NCI-H524 treated with DMSO at 0.1 percent for 48 hours (cell line): ENCODE data around the gene GALK1.

Experiments used
- DNase-seq: peaks from one replicate; lab custom pipeline; 2025; lab: John Stamatoyannopoulos, UW

Gene GALK1

DNA sequence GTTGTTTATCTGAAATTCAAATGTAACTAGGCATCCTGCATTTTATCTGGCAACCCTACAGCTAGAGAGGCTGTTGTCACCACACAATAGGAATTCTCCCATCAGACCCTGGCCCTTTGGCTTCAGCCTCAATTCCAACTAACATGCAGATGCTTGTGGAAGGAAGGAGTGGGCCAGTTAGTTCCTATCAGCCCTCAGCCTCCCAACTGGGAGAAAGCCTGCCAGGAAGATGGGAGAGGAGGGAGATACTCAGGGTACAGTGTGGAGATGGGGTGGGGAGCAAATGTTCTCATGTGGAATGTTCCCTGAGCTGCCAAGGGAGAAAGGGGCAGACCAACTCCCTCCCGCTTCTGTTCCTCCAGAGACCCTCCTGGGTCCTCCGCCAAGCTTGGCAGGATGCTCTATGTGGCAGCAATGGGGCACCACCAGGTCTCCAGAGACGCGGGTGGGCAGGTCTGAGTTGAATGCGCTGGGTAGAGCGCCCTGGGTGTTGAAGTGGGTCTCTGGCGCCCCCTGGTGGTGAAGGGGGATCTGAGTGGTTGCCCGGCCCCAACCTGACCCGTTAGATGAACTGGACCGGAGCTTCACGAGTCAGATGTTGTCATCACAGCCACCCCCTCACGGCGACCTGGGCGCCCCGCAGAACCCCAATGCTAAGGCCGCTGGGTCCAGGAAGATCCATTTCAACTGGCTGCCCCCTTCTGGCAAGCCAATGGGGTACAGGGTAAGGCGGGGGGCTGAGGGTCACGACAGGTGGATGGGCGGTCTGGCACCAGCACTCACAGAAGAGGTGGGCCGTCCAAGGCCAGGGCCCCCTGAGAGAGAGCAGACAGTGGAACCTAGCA is 15.2 kb downstream of the GALK1 start:
- peak; percentile 55 for DNase-seq

DNA sequence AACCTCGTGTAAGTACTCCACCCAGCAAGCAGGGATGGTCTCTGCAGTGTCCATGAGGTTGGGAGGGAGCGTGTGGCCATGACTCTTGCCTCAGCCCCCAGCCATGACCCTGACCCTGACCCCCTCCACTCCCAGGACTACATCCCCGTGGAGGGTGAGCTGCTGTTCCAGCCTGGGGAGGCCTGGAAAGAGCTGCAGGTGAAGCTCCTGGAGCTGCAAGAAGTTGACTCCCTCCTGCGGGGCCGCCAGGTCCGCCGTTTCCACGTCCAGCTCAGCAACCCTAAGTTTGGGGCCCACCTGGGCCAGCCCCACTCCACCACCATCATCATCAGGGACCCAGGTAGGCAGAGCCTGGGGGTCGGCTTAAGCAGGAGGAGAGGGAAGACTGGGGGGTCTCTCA is 16.3 kb downstream of the GALK1 start:
- no peak for DNase-seq

DNA sequence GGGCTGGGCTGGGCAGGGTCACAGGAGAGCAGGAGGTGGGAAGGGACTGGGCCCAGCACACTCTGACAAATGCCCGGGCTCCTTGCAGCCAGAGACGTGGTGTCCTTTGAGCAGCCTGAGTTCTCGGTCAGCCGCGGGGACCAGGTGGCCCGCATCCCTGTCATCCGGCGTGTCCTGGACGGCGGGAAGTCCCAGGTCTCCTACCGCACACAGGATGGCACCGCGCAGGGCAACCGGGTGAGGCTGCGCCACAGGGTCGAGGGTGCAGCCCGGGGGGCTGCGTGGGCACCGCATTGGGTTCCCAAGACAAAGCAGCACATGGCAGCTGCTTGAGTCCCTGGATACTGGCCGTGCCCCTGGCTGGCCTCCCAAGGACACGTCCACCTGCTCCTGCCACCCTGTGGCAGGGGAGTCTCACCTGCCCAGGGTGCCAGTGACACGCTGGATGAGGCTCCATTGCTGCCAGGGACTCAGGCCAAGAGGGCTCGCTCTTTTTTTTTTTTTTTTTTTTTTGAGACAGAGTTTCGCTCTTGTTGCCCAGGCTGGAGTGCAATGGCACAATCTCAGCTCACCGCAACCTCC is 21.3 kb downstream of the GALK1 start:
- no peak for DNase-seq

DNA sequence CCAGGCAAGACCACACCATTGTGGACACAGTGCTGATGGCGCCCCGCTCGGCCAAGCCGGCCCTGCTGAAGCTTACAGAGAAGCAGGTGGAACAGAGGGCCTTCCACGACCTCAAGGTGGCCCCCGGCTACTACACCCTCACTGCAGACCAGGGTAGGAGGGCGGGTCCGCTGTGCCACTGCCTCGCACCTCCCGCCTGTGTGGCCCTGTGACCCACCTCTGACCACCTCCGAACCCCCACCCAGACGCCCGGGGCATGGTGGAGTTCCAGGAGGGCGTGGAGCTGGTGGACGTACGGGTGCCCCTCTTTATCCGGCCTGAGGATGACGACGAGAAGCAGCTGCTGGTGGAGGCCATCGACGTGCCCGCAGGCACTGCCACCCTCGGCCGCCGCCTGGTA is 22.7 kb downstream of the GALK1 start:
- DNase-seq = no peak

DNA sequence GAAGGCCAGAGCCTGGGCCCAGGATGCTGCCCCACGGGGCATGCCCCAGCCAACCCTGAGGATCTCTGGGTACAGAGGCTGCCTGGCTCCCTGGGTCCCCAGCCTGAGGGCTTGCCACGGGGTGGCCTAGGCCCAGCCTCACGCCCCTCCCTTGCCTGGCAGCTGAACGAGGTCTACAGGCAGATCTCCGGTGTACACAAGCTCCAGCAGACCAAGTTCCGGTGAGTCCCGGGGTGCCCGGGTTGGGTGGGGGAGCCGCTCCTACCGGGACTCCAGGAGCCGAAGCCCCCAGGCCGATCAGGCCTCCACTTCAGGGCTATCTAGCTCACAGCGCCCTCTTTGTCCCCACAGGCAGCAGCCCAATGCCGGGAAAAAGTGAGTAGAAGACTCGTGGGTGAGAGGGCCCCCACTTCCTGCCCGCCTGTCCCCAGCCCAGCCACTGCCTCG is 24.3 kb downstream of the GALK1 start:
- DNase-seq = no peak

DNA sequence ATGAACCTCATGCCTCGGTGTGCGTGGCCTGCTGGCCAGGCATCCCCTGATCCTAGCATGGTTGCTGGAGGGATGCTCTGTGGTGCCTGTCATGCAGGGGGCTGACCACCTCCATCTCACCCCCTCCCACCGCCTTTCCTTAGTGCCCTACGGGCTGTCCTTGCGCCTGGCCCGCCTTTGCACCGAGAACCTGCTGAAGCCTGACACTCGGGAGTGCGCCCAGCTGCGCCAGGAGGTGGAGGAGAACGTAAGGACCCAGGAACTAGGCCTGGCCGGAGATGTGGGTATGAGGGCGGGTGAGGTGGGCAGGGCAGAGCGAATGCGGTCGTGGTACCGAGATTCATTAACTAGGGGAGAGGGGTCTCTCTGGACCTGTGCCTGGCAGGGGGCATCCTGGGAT is 24.8 kb downstream of the GALK1 start:
- no peak for DNase-seq

DNA sequence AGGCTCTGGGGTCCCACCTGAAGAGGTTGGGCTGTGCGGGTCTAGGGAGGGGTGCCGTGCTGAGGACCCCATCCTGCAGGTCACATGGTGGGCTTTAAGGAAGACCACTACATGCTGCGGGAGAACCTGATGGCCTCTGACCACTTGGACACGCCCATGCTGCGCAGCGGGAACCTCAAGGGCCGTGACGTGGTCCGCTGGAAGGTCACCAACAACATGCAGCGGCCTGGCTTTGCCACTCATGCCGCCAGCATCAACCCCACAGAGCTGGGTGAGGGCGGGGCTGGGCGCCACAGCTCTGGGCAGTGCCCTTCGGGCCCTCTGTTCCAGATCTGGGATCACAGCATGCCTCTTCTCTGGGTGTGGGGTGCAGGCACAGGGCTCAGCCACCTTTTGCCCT is 25.2 kb downstream of the GALK1 start:
- no peak for DNase-seq

DNA sequence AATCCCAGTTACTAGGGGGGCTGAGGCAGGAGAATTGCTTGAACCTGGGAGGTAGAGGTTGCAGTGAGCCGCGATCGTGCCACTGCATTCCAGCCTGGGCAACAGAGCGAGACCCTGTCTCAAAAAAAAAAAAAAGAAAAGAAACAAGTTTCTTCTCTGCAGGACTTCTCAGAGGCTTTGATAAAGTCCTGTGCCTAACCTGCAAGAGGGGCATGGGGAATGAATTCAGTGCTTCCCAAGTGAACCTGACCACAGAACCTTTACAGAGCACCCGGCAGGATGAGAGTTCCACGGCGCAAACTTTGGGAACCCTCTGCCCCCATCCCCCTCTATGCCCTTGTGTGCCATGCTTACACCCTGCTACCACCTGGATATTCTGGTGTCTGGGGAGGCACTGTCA is 25.8 kb downstream of the GALK1 start:
- no peak for DNase-seq

DNA sequence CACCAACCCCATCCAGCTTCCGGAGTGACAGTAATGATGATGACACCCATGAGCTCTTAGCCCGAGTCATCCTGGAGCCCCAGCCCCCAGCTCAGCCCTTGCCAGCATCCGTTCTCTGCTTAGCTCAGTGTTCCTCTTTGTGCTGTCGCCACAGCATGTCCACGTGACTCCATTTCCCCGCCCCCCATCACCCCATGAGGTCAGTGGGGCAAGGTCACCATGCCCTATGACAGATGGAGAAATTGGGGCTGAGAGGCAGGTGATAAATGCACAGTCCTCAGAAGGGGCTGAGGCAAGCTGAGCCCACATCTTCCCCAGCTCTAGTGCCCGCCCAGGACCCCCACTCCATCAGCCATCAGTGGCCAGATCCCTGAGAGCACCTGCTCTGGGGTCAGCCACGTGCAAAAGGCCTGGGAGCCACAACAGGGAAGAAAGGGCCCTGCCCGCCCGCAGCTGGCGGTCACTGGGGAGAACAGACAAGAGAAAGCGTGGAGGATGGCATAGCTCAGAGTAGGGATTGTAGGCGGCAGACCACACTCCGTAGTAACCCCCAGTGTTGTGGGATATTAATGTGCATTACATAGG is 26.7 kb downstream of the GALK1 start:
- no peak for DNase-seq

DNA sequence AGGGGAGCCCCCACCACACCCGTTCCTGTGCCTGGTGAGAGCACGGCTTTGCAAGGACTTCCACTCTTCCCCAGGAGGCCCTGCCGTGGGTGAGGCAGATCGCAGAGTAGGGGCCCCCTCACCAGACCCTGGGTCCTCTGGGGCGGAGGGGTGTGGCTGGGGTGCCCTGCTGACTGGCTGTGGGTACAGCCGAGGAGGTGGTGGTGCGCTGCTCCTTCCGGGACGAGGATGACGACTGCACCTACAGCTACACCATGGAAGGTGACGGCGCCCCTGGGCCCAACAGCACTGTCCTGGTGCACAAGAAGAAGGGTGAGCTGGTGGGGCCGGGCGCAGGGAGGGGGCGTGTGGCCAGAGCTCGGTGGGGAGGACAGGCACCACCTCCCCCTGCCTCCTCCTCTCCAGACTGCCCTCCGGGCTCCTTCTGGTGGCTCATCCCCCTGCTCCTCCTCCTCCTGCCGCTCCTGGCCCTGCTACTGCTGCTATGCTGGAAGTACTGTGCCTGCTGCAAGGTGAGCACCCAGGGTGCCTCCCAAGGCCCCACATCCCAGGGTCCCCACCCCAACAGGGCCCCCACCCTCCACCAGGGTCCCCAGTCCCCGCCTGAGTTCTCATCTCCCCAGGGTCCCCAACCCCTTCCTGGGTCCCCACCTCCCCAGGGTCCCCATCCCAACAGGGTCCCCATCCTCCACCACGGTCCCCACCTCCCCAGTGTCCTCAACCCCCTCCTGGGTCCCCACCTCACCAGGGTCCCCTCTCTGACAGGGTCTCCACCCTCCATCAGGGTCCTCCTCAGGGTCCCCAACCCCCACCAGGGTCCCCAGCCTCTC is 27.6 kb downstream of the GALK1 start:
- no peak for DNase-seq

DNA sequence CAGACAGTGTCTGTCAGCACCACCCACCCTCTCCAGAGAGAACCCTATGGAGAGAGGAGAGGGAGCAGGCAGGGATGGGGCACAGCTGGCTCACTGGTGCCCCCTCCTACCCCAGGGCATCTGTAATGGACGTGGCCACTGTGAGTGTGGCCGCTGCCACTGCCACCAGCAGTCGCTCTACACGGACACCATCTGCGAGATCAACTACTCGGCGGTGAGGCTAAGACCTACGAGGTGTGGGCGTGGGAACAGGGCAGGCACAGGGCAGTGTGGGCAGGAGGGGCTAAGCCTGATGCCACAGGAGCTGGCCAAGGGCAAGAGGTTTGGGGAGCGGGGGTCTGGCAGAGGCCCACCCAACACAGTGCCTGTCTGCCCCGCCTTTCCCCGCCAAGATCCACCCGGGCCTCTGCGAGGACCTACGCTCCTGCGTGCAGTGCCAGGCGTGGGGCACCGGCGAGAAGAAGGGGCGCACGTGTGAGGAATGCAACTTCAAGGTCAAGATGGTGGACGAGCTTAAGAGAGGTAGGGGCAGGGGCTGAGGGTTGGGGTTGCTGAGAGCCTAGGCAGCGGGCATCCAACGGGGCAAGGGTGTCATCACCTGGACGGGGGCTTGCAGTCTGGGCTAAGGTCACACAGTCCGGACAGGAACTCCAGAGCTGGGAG is 28.7 kb downstream of the GALK1 start:
- no peak for DNase-seq

DNA sequence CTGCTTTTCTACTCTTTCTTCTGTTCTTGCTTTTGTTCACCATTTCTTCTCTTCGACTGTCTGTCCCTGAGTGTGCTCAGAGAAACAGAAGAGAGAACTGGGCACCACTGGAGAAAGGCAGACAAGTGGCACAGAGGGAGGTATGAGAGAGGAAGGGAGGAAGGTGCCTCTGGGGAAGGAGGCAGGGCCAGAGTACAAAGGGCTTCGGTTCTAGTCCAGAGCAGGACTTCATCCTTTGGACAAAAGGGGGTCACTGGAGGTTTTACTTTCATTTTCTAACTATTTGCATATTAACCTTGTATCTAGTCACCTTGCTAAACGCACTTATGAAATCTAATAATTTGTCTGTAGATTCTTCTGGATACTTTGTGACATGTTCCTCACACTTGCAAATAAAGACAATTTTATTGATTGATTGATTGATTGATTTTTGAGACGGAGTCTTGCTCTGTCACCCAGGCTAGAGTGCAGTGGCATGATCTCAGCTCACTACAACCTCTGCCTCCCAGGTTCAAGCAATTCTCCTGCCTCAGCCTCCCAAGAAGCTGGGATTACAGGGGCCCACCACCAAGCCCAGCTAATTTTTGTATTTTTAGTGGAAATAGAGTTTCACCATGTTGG is 30.2 kb downstream of the GALK1 start:
- no peak for DNase-seq

DNA sequence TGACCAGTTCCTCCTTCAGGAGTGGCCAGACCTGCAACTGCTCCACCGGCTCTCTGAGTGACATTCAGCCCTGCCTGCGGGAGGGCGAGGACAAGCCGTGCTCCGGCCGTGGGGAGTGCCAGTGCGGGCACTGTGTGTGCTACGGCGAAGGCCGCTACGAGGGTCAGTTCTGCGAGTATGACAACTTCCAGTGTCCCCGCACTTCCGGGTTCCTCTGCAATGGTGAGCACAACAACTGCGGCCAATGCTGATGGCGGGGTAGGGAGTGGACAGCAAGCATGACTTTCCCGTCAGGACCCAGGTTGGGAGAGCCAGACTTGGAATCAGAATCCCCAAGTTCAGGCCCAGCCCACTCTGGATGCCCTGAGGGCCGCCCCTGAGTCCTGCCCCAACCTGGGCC is 31.5 kb downstream of the GALK1 start:
- no peak for DNase-seq

DNA sequence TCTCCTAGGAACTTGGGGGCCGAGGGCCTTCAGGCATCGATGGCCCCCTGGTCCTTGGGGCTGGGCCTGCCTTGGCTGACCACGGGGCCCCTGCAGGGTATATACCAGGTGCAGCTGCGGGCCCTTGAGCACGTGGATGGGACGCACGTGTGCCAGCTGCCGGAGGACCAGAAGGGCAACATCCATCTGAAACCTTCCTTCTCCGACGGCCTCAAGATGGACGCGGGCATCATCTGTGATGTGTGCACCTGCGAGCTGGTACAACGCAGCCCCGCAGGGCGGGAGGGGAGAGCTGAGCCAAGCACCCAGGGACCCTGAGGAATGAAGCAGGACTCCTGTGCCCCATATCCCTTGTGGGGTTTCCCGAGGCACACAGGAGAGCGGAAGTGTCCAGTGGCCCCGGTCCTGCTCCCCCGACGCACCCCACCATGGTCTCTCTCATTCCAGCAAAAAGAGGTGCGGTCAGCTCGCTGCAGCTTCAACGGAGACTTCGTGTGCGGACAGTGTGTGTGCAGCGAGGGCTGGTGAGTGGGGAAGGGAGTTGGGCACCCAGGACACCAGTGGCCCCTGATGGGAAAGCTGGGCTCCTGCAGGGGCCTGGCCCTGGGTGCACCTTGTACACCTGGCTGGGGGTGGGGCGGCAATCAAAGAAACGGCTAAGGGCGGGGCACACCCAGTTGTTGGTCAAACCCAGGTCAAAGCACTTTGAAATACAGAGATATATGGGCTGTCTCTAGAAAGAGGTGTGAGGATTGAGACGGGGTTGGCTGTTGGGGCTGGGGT is 33.1 kb downstream of the GALK1 start:
- no peak for DNase-seq

DNA sequence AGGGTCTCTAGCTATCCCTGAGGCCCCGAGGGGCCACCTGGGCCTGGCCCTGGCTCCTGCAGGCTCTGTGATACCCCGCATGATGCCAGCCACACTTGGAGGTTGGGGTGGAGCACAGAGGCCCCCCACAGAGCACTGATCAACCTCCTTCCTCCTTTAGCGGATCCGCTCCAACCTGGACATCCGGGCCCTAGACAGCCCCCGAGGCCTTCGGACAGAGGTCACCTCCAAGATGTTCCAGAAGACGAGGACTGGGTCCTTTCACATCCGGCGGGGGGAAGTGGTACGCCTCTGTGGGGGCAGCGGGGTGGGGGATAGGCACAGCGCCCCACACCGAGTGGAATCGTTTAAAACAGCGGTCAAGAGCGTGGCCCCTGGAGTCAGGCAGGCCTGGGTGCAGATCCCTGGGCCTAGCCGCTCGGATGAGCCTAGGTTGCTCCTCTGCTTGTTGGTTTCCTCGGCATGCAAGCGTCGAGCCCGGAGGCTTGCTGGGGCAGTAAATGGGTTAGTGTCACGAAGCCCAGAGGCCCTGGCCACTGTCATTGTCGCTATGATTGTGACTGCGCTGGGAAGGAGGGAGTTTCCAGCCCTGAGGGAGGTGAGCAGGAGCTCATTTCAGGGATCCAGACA is 33.8 kb downstream of the GALK1 start:
- DNase-seq = no peak

DNA sequence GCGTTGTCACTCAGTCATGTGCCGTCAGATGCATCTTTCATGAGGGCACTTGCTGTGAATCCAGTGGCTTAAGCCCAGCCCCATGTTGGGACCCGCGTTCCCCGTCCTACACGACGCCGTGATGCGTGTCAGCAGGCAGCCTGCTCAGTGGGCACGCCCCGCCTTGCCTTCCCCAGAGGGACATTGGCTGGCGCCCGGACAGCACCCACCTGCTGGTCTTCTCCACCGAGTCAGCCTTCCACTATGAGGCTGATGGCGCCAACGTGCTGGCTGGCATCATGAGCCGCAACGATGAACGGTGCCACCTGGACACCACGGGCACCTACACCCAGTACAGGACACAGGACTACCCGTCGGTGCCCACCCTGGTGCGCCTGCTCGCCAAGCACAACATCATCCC is 34.9 kb downstream of the GALK1 start:
- DNase-seq = no peak

DNA sequence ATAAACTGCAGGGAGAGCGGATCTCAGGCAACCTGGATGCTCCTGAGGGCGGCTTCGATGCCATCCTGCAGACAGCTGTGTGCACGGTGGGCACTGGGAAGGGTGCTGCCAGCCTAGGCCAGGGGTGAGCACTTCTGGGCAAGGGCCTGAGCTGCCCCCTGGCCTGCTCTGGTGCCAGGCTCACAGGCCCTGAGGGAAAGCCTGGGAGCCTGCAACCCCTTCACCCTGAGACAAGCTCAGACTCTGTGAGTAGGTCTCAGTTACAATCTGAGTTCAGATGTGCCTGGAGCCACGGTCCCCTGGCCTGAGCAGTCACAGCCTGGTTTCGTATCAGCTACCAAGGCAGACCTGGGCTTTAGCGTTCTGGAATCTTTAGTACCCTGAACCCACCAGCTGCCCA is 35.6 kb downstream of the GALK1 start:
- DNase-seq = no peak

DNA sequence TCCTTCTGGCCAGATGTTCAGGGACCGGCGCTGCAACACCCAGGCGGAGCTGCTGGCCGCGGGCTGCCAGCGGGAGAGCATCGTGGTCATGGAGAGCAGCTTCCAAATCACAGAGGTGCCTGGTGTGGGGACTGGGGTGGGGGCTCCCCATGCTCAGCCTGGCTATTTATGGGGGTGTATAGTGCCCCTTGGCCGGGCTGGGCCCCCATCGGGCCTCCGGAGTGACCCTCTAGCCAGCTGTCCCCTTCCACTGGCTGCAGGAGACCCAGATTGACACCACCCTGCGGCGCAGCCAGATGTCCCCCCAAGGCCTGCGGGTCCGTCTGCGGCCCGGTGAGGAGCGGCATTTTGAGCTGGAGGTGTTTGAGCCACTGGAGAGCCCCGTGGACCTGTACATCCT is 37.6 kb downstream of the GALK1 start:
- no peak for DNase-seq

DNA sequence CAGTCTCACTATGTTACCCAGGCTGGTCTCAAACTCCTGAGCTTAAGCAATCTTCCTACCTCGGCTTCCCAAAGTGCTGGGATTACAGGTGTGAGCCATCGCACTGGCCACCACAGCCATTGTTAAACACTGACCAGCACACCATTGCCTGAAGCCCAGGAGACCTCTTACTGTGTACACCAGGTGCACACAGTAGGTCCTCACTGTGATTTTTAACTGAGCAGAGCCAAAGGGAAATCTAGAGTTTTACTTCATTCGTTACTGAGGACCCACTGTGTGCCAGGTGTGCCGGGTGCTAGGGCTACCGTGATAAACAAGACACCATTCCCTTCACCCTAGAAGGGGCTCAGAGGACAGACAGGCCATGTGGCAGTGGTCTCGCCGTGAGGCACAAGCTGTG is 39.5 kb downstream of the GALK1 start:
- DNase-seq = no peak
